CD4-positive, alpha-beta T cell treated with Interleukin-17A for 4 hours (primary cell): ENCODE data around the gene NDUFB10.
A peak's percentile ranks its signal among the peaks of the same experiment; 100 is the strongest.
"Not testable (repeated sequence)": the region's sequence is repeated elsewhere in the genome, so short reads cannot be mapped to it uniquely, and the experiment has no call there.

Experiments
- DNase-seq: peaks from one replicate; pipeline ENCODE4 v3.0.0-alpha.2; 2020; ENCODE audit warnings: mixed read lengths

NDUFB10 gene

DNA sequence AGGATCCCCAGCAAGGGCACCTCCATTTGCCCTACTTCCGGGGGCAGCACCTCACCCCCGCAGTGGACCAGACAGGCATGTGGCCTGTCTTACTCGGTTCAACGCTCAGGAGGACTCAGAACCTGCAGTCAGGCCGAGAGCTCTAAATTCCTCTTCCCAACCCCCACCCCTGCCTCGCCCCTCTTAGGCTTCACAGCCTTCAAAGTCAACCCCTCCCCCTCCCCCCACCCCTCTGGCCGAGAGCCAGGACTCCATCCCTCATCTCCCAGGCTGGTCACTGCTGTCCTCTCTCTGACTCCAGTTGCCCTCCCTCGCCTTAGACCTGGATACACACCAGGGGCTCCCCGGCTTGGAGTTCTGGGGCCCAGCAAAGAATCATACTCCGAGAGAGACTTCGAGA lies 33.1 kb upstream of the NDUFB10 start:
- no peak for DNase-seq

DNA sequence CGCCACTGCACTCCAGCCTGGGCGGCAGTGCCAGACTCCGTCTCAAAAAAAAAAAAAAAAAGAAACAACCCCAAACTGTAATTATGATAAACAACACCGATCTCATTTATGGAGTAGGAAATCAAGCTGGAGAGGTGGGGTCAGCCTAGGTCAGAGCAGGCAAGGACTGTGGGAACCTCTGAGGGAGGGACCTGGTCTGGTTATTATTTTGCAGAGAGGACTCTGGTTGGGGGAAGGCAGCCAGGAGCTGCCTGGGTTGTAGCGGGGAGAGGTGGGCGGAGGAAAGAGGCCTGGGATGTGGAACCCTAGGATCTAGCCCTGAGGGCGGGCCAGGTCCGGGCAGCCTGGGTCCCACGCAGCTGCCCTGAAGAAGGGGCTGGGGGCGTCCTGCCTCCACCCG lies 30.2 kb upstream of the NDUFB10 start:
- peak; percentile 29 for DNase-seq

- DNase-seq = peak; percentile 95
Measured at GRCh38 chr16:1929578-1930337, 29.6 kb upstream of the NDUFB10 start.

GRCh38 chr16:1930338-1930720 lies 29.0 kb upstream of the NDUFB10 start:
- no peak for DNase-seq

- no peak for DNase-seq
Measured at GRCh38 chr16:1932050-1933028, 27.0 kb upstream of the NDUFB10 start.

DNA sequence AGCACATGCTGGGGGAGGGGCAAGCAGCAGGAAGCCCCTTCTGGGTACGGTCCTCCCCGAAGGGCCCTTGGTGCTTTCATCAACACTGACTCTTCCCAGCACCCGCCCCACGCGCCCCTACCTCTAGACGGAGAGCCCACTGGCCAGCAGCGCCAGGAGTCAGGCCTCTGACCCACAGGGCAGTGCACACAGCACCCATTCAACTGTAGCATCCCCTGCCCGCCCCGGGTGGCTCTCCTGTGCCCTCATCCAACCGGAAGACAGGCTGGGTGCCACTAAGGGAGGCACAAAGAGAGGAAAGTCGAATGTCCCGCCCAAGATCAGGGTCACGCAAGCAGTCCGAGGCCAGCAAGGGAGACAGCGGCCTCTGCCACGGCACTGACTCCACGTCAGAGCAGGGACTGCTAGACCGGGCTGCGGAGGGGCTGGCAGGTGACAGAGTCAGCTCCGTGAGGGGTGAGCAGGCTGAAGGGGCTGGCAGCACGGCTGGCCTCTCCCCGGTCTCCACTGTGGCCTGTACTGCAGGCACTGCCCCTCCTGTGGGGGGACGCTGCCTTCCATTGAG lies 26.2 kb upstream of the NDUFB10 start:
- DNase-seq = no peak

DNA sequence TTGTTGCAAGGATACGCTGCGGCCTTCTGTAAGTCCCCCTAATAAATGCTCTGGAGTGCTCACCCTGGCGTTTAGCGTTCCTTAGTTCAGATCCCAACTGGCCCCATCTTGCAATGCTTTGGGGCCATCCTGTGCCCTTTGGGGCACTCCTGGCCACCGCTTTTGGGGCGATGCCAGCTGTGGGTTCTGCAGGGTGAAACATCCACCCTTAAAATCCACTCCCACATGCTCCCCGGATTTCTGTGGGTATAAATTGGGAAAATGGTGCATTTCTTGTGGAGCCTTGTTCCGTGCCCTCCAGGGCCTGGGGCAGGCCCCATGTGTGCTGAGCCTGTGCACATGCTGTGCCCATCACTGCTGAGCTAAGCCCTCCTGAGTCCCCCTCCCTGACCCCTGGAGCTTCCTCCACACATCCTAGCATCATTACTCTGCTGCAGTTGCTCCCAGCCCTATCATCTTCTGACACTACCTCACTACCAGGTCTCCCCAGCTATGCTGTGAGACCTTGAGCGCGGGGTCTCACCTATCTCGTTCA lies 22.3 kb upstream of the NDUFB10 start:
- DNase-seq = no peak

DNA sequence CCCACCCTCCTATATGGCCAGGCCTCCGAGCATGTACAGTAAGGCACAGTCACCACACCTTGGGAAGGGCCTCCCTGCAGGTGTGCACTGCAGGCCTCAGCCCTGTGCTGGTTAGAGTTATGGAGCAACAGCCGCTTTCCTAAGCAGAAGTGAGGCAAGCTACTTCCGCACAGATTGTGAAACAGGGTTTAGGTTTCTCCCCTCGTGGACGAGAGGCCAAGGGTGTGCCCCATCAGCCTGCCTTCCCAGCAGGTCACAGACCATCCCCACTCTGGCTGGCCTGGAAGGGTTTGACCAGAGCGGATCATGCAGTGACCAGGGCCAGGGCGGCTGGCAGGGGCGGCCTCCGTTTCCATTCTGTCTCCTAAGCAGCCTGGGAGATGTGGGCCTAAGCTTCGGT lies 21.0 kb upstream of the NDUFB10 start:
- DNase-seq = no peak

GRCh38 chr16:1938910-1939309 lies 20.4 kb upstream of the NDUFB10 start:
- DNase-seq = no peak

DNA sequence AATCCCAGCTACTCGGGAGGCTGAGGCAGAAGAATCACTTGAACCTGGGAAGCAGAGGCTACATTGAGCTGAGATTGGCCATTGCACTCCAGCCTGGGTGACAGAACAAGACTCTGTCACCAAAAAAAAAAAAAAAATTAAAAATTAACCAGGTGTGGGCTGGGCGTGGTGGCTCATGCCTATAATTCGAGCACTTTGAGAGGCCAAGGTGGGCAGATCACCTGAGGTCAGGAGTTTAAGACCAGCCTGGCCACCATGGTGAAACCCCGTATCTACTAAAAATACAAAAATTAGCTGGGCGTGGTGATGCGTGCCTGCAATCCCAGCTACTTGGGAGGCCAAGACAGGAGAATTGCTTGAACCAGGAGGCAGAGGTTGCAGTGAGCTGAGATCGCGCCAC lies 19.5 kb upstream of the NDUFB10 start:
- DNase-seq = not testable (repeated sequence)

GRCh38 chr16:1940273-1941161 lies 18.8 kb upstream of the NDUFB10 start:
- no peak for DNase-seq

GRCh38 chr16:1941162-1942046 lies 17.9 kb upstream of the NDUFB10 start:
- DNase-seq = no peak

DNA sequence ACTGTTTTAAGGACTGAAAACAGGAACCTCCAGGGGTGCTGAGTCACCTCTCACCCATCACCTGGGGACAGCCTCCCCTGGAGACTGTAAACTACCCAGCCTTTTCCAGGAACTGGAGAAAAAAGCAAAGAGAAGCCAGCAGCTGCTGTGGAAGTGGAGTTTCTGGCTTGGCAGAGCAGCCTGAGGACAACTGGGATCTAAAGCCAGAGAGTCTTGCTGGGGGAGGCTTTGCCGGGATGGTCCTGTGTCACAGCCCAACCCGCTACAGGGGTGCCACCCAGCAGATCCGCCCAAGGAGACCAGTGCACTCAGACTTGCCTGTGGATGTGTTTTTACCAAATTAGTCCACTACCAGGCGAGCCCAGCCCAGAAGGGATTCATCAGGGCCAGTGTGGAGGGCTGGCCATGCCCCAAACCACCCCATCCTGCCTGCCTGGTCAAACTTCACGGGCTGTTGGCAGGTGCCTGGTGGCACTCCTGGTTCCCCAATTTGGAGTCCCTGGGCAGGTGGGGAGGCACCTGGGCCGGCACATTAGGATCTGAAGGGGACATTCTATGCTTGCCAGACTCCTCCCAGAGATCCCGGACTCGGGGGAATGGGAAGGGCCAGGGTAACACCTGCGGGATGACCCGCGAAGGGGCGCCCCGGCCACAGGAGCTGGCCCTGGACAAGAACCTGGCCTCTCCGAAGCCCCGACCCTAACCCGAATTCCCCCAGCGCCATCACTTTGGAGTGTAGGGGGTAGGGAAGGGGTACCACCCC lies 17.1 kb upstream of the NDUFB10 start:
- no peak for DNase-seq

- DNase-seq = peak; percentile 100
Measured at GRCh38 chr16:1942810-1943726, 16.3 kb upstream of the NDUFB10 start, which contains the start of gene MSRB1. Gene MSRB1, minus strand, starts transcription at chr16:1943199. Its CDS starts 43 bp downstream, at chr16:1943156.

DNA sequence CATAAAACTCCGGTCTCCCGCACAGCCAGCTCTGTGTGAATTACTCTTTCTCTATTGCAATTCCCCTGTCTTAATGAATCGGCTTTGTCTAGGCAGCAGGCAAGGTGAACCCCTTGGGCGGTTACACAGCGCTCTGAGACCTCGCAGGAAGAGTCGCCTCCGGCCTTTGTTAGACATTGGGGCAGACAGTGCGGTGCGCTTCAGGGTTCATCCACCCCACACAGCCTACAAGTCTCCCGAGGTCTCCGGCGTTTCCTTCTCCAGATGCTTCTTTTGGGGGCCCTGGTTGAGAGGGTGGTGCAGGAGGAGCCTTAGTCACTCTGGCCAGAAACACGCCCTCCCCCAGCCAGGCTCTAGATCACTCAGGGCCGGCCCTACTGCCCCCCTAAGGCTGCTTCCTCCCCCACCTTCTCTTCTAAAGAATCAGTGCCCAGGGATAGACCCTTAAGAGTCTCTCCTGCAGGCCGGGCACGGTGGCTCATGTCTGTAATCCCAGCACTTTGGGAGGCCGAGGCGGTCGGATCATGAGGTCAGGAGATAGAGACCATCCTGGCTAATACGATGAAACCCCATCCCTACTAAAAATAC lies 14.6 kb upstream of the NDUFB10 start:
- no peak for DNase-seq

- no peak for DNase-seq
Measured at GRCh38 chr16:1945559-1946391, 13.6 kb upstream of the NDUFB10 start.

- DNase-seq = no peak
Measured at GRCh38 chr16:1946495-1947368, 12.6 kb upstream of the NDUFB10 start.
